ENCODE data around the gene OTULIN. TPM values are rescaled to one million over a fixed set of nuclear protein-coding genes. Genes with fewer than 3 reads are reported as not detected.

The OTULIN gene
- total RNA-seq, 2 experiments from 2014 or later = 82.7 to 86.6 TPM

GRCh38 chr5:14685757-14686156, 21.2 kb downstream of the OTULIN start:
- peak; percentile 73 for ATAC-seq (ENCODE audit: low read depth)
- peak overlapping the region; percentile 76 for H3K27ac Mint-ChIP-seq
- peaks cover 13% of the 10 kb centered on the region for H3K4me1 Mint-ChIP-seq
- DNase-seq = no peak
- no peaks in the 10 kb centered on the region for H3K27me3 Mint-ChIP-seq
- H3K9me3 Mint-ChIP-seq = no peaks in the 10 kb centered on the region
- peaks cover 54% of the 10 kb centered on the region for H3K36me3 Mint-ChIP-seq
- POLR2A ChIA-PET = interaction anchor here (1.0 to 1.3 kb wide), 2 partner anchors 11 to 22 kb away, joined by 3 to 4 read pairs; no protein-coding TSS in a partner anchor
- peak overlapping the region; percentile 63 for H3K4me3 Mint-ChIP-seq

- no peaks in the 10 kb centered on the region for H3K9me3 Mint-ChIP-seq
- peak overlapping the region; percentile 38 for H3K27ac Mint-ChIP-seq
- no peak for ATAC-seq (ENCODE audit: low read depth)
- H3K27me3 Mint-ChIP-seq = no peaks in the 10 kb centered on the region
- POLR2A ChIA-PET = no interaction called here
- H3K4me3 Mint-ChIP-seq = no peak overlapping the region
- H3K4me1 Mint-ChIP-seq = peaks cover 13% of the 10 kb centered on the region
- H3K36me3 Mint-ChIP-seq = peaks cover 59% of the 10 kb centered on the region
- no peak for DNase-seq
Measured at GRCh38 chr5:14686517-14686916, 22.0 kb downstream of the OTULIN start.

GRCh38 chr5:14687023-14687665, 22.6 kb downstream of the OTULIN start:
- H3K27me3 Mint-ChIP-seq = no peaks in the 10 kb centered on the region
- H3K27ac Mint-ChIP-seq = no peak overlapping the region
- DNase-seq (no peak), ATAC-seq (ENCODE audit: low read depth) (no peak)
- no peak overlapping the region for H3K4me3 Mint-ChIP-seq
- peaks cover 55% of the 10 kb centered on the region for H3K36me3 Mint-ChIP-seq
- POLR2A ChIA-PET = no interaction called here
- peaks cover 13% of the 10 kb centered on the region for H3K4me1 Mint-ChIP-seq
- no peaks in the 10 kb centered on the region for H3K9me3 Mint-ChIP-seq

GRCh38 chr5:14693070-14693469, 28.6 kb downstream of the OTULIN start:
- POLR2A ChIA-PET = no interaction called here
- peaks cover 64% of the 10 kb centered on the region for H3K36me3 Mint-ChIP-seq

GRCh38 chr5:14695152-14695551, 30.6 kb downstream of the OTULIN start:
- H3K4me1 Mint-ChIP-seq = peaks cover 5% of the 10 kb centered on the region
- ATAC-seq (ENCODE audit: low read depth) (no peak), DNase-seq (no peak)
- H3K27ac Mint-ChIP-seq = no peak overlapping the region
- H3K36me3 Mint-ChIP-seq = peaks cover 66% of the 10 kb centered on the region
- H3K9me3 Mint-ChIP-seq = no peaks in the 10 kb centered on the region
- POLR2A ChIA-PET = no interaction called here
- H3K4me3 Mint-ChIP-seq = no peak overlapping the region
- H3K27me3 Mint-ChIP-seq = no peaks in the 10 kb centered on the region

More at GRCh38 chr5:14693070-14693469, 28.6 kb downstream of the OTULIN start:
- DNase-seq (no peak), ATAC-seq (ENCODE audit: low read depth) (no peak)
- Mint-ChIP-seq H3K27me3 (no peaks in the 10 kb centered on the region), H3K4me1 (no peaks in the 10 kb centered on the region), H3K27ac (no peak overlapping the region), H3K4me3 (no peak overlapping the region), H3K9me3 (no peaks in the 10 kb centered on the region)

GRCh38 chr5:14696057-14696456, 31.5 kb downstream of the OTULIN start:
- Mint-ChIP-seq H3K4me3 (no peak overlapping the region), H3K9me3 (no peaks in the 10 kb centered on the region), H3K4me1 (peaks cover 9% of the 10 kb centered on the region), H3K27ac (no peak overlapping the region), H3K27me3 (no peaks in the 10 kb centered on the region), H3K36me3 (peaks cover 59% of the 10 kb centered on the region)
- ATAC-seq (ENCODE audit: low read depth) (no peak), DNase-seq (no peak)
- POLR2A ChIA-PET = no interaction called here

- no peak for DNase-seq
- H3K27ac Mint-ChIP-seq = peak overlapping the region; percentile 22
- peaks cover 61% of the 10 kb centered on the region for H3K36me3 Mint-ChIP-seq
- peaks cover 15% of the 10 kb centered on the region for H3K4me1 Mint-ChIP-seq
- POLR2A ChIA-PET = no interaction called here
- H3K4me3 Mint-ChIP-seq = no peak overlapping the region
- no peak for ATAC-seq (ENCODE audit: low read depth)
- H3K27me3 Mint-ChIP-seq = no peaks in the 10 kb centered on the region
- no peaks in the 10 kb centered on the region for H3K9me3 Mint-ChIP-seq
Measured at GRCh38 chr5:14696851-14697250, 32.3 kb downstream of the OTULIN start.

- Mint-ChIP-seq H3K27me3 (no peaks in the 10 kb centered on the region), H3K27ac (peak overlapping the region; percentile 60), H3K36me3 (peaks cover 63% of the 10 kb centered on the region), H3K4me3 (no peak overlapping the region), H3K4me1 (peaks cover 28% of the 10 kb centered on the region), H3K9me3 (no peaks in the 10 kb centered on the region)
- DNase-seq (no peak), ATAC-seq (ENCODE audit: low read depth) (no peak)
- POLR2A ChIA-PET = no interaction called here
Measured at GRCh38 chr5:14698495-14698894, 34.0 kb downstream of the OTULIN start.

GRCh38 chr5:14699159-14699558, 34.6 kb downstream of the OTULIN start:
- H3K27me3 Mint-ChIP-seq = no peaks in the 10 kb centered on the region
- ATAC-seq (ENCODE audit: low read depth) = no peak
- peaks cover 33% of the 10 kb centered on the region for H3K4me1 Mint-ChIP-seq
- peaks cover 62% of the 10 kb centered on the region for H3K36me3 Mint-ChIP-seq
- H3K4me3 Mint-ChIP-seq = no peak overlapping the region
- POLR2A ChIA-PET = no interaction called here
- H3K27ac Mint-ChIP-seq = no peak overlapping the region
- no peak for DNase-seq
- H3K9me3 Mint-ChIP-seq = no peaks in the 10 kb centered on the region

GRCh38 chr5:14699807-14700400, 35.4 kb downstream of the OTULIN start:
- H3K4me1 Mint-ChIP-seq = peaks cover 39% of the 10 kb centered on the region
- no peak for DNase-seq
- H3K4me3 Mint-ChIP-seq = no peak overlapping the region
- no peaks in the 10 kb centered on the region for H3K9me3 Mint-ChIP-seq
- H3K27ac Mint-ChIP-seq = peak overlapping the region; percentile 25
- ATAC-seq (ENCODE audit: low read depth) = no peak
- no peaks in the 10 kb centered on the region for H3K27me3 Mint-ChIP-seq
- peaks cover 67% of the 10 kb centered on the region for H3K36me3 Mint-ChIP-seq
- POLR2A ChIA-PET = no interaction called here

- H3K9me3 Mint-ChIP-seq = no peaks in the 10 kb centered on the region
- H3K27me3 Mint-ChIP-seq = no peaks in the 10 kb centered on the region
- POLR2A ChIA-PET = no interaction called here
- peak overlapping the region; percentile 66 for H3K27ac Mint-ChIP-seq
- ATAC-seq (ENCODE audit: low read depth) (no peak), DNase-seq (no peak)
- peaks cover 47% of the 10 kb centered on the region for H3K4me1 Mint-ChIP-seq
- no peak overlapping the region for H3K4me3 Mint-ChIP-seq
- peaks cover 71% of the 10 kb centered on the region for H3K36me3 Mint-ChIP-seq
Measured at GRCh38 chr5:14700478-14701436, 36.2 kb downstream of the OTULIN start.

- peaks cover 66% of the 10 kb centered on the region for H3K36me3 Mint-ChIP-seq
- POLR2A ChIA-PET = no interaction called here
- H3K4me1 Mint-ChIP-seq = peaks cover 55% of the 10 kb centered on the region
- no peak for DNase-seq
- H3K27ac Mint-ChIP-seq = peak overlapping the region; percentile 66
- ATAC-seq (ENCODE audit: low read depth) = no peak
- H3K4me3 Mint-ChIP-seq = no peak overlapping the region
- H3K27me3 Mint-ChIP-seq = no peaks in the 10 kb centered on the region
- H3K9me3 Mint-ChIP-seq = no peaks in the 10 kb centered on the region
Measured at GRCh38 chr5:14701556-14701955, 37.0 kb downstream of the OTULIN start.

GRCh38 chr5:14702238-14702839, 37.8 kb downstream of the OTULIN start:
- Mint-ChIP-seq H3K4me1 (peaks cover 61% of the 10 kb centered on the region), H3K36me3 (peaks cover 66% of the 10 kb centered on the region), H3K27ac (peak overlapping the region; percentile 68), H3K9me3 (no peaks in the 10 kb centered on the region), H3K27me3 (no peaks in the 10 kb centered on the region), H3K4me3 (no peak overlapping the region)
- ATAC-seq (ENCODE audit: low read depth) = no peak
- POLR2A ChIA-PET = no interaction called here
- no peak for DNase-seq
